GM19328 (cell line): ENCODE data around the gene KRT6A.

Experiments
- ATAC-seq: cut with Tn5 transposase; IDR thresholded peaks from one replicate; pipeline ENCODE4 v1.9.1; 2021; ENCODE audit warnings: mild to moderate bottlenecking, moderate library complexity; ENCODE audit not compliant: unreplicated experiment

The KRT6A gene

DNA sequence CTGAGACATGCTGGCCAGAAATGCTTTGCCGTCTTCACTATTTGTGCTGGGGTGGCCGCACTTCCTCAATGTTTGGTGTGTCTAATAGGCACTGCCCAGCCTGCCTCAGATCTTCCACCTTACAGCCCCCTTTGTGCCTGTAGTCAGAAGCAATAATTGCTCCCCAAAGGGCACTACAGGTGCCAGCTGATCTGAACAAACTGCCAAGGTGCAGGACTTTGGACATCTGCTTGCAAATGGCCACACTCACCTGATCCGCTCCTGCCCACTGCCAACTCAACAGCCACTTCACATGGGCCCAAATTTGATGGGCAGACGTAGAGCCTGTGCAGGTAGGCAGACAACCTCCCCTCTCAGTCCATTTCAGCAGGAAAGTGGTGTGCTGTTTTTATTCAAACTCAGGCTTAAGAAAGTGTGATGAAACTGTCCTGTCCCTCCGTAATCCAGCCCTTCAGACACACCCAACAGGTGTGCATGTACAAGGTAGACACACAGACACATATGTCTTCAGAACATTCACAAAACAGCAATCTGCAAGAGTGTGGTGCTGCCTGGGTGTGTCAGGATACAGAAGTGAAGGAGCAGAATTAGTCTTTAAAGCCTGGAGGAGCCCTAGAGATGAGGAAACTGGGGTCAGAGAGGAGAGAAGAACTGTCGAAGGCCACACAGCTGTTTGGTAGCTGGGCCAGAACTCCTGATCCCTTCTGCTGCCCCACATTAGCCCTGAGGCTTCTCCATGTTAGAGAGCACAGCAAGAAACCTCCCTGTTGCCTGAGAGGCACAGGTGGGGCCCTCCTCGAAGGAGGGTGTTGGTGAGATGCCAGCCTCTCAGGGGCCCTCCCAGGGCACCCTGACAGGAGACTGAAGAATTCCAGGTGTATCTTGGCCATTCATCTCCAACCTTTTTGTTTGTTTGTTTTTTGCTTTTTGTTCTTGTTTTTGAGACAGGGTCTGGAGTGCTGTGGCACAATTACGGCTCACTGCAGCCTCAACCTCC lies 54.5 kb downstream of the KRT6A start:
- no peak for ATAC-seq

DNA sequence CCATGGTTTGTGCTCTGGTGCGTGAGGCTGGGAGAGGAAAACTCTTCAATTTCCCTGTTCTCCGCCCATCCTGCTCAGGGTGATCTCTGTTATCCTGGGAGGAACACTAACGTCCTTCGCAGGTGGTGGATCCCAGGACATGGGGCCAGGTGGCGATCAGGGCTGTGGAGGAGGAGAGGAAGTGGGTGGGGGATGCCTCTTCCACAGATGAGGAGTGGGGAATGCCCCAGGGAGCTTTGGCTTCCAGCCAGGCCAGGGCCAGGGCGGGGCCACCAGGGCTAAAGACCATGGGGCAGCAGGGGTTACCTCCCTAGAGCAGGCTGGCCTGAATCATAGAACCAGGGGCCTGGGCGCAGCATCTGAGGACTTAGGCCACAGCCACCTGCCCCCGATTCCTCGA lies 55.5 kb downstream of the KRT6A start:
- ATAC-seq, result no peak
